ENCODE data around the gene DLL4. TPM values are rescaled to one million over a fixed set of nuclear protein-coding genes. Genes with fewer than 3 reads are reported as not detected.

The DLL4 gene
- total RNA-seq = 11.6 TPM
- long read RNA-seq, partial matches to known transcripts = 13 of 15 reads
- long read RNA-seq, other reads (novel, unspliced or antisense) = 0 of 15 reads

GRCh38 chr15:40928821-40929659, at the start of gene DLL4:
DLL4 (plus strand) TSS chr15:40929340; CDS start chr15:40929669, 329 bp downstream.
- DNase-seq = peak; percentile 72
- intact Hi-C loops (cut with micrococcal nuclease) = no loop called here
- peak; percentile 64 for ATAC-seq

GRCh38 chr15:40879609-40880008, 49.5 kb upstream of the DLL4 start:
- ATAC-seq (no peak), DNase-seq (no peak)
- intact Hi-C loops (cut with micrococcal nuclease) = no loop called here

- intact Hi-C loops (cut with micrococcal nuclease) = no loop called here
- no peak for DNase-seq
- no peak for ATAC-seq
Measured at GRCh38 chr15:40881351-40881750, 47.8 kb upstream of the DLL4 start.

GRCh38 chr15:40886586-40886985, 42.6 kb upstream of the DLL4 start:
- ATAC-seq = no peak
- intact Hi-C loops (cut with micrococcal nuclease) = no loop called here
- no peak for DNase-seq

GRCh38 chr15:40889112-40889511, 40.0 kb upstream of the DLL4 start:
- ATAC-seq (no peak), DNase-seq (no peak)
- intact Hi-C loops (cut with micrococcal nuclease) = no loop called here

- ATAC-seq = no peak
- intact Hi-C loops (cut with micrococcal nuclease) = no loop called here
Measured at GRCh38 chr15:40891138-40891537, 38.0 kb upstream of the DLL4 start.

GRCh38 chr15:40891810-40892446, 37.2 kb upstream of the DLL4 start:
- ATAC-seq (no peak), DNase-seq (no peak)
- intact Hi-C loops (cut with micrococcal nuclease) = no loop called here

More at GRCh38 chr15:40891138-40891537, 38.0 kb upstream of the DLL4 start:
- DNase-seq = no peak

- DNase-seq = no peak
- no peak for ATAC-seq
- intact Hi-C loops (cut with micrococcal nuclease) = no loop called here
Measured at GRCh38 chr15:40892447-40893012, 36.6 kb upstream of the DLL4 start.

- ATAC-seq (no peak), DNase-seq (peak; percentile 44)
- intact Hi-C loops (cut with micrococcal nuclease) = no loop called here
Measured at GRCh38 chr15:40893019-40893670, 36.0 kb upstream of the DLL4 start.

GRCh38 chr15:40893733-40894680, 35.1 kb upstream of the DLL4 start, which contains the start of gene VPS18:
VPS18 (plus strand) TSS chr15:40894450; CDS start chr15:40894769, 319 bp downstream.
- DNase-seq (peak; percentile 99), ATAC-seq (peak; percentile 98)
- intact Hi-C loops (cut with micrococcal nuclease) = no loop called here

GRCh38 chr15:40894681-40895448, 34.3 kb upstream of the DLL4 start:
- intact Hi-C loops (cut with micrococcal nuclease) = no loop called here
- DNase-seq = peak; percentile 60
- ATAC-seq = peak; percentile 56

- intact Hi-C loops (cut with micrococcal nuclease) = no loop called here
- ATAC-seq (no peak), DNase-seq (no peak)
Measured at GRCh38 chr15:40899536-40900207, 29.5 kb upstream of the DLL4 start.

GRCh38 chr15:40900256-40901052, 28.7 kb upstream of the DLL4 start:
- ATAC-seq (no peak), DNase-seq (no peak)
- intact Hi-C loops (cut with micrococcal nuclease) = no loop called here

GRCh38 chr15:40901053-40901443, 28.1 kb upstream of the DLL4 start:
- DNase-seq (no peak), ATAC-seq (no peak)
- intact Hi-C loops (cut with micrococcal nuclease) = no loop called here

GRCh38 chr15:40902605-40903561, 26.3 kb upstream of the DLL4 start:
- ATAC-seq (no peak), DNase-seq (peak; percentile 65)
- intact Hi-C loops (cut with micrococcal nuclease) = no loop called here
